ENCODE results near the gene MRPL24. TPM values are rescaled to one million over a fixed set of nuclear protein-coding genes. Genes with fewer than 3 reads are reported as not detected.

Gene MRPL24
- total and polyA plus RNA-seq, 2 of the 4 experiments (the other 2 are of a cell fraction), result 68.8 to 99.5 TPM

- H3K27ac ChIP-seq (ENCODE audit: insufficient read depth, low read length), result peak overlapping the region; percentile 95
- CTCF ChIA-PET, result interaction anchor here (1.3 kb wide), 1 partner anchor 45 kb away, joined by 4 read pairs; the partner anchor contains the start of gene CRABP2
- H2BK20ac ChIP-seq (ENCODE audit: low read depth, low read length), result 0 out of 2 replicates have a peak overlapping the region, but pooled peaks have one; percentile 13
- intact Hi-C loops (cut with micrococcal nuclease), result no loop called here
- WGBS, 2 experiments (ENCODE audit: extremely low coverage in 2 of 2, insufficient read length in 1 of 2), result no CpG with 5 or more reads among the region's 5 CpGs
- H4K5ac ChIP-seq (ENCODE audit: low read depth, low read length), result peak overlapping the region; percentile 31; the same call in 1 of the 2 replicates
- no peaks in the 10 kb centered on the region for H3K27me3 ChIP-seq (ENCODE audit: control insufficient read depth, insufficient read depth, low read length)
- peak overlapping the region; percentile 100 for H2AK9ac ChIP-seq (replicated peaks; ENCODE audit: low read depth, low read length, poor library complexity)
- peak overlapping the region; percentile 99 for H3K14ac ChIP-seq (replicated peaks; ENCODE audit: low read depth, low read length)
- H2AFZ ChIP-seq (replicated peaks; ENCODE audit: low read length, poor library complexity), result peak overlapping the region; percentile 69
- no TSS peak for BruUV-seq (replicated peaks)
- peaks cover 24% of the 10 kb centered on the region; the same call in 1 of the 2 replicates for H3K9me1 ChIP-seq (ENCODE audit: insufficient read depth, low read length)
- DNase-seq, result no peak
- H3K4me2 ChIP-seq (ENCODE audit: low read depth, low read length), result peak overlapping the region; percentile 93
- H3K9me3 ChIP-seq (ENCODE audit: control insufficient read depth, insufficient read depth, low read length), result no peaks in the 10 kb centered on the region
- H3K36me3 ChIP-seq (ENCODE audit: control insufficient read depth, insufficient read depth, low read length), result no peaks in the 10 kb centered on the region
- H2BK15ac ChIP-seq (ENCODE audit: low read depth, low read length), result peak overlapping the region; percentile 97
- H4K20me1 ChIP-seq (ENCODE audit: insufficient read depth, low read length), result 0 out of 2 replicates have a peak, but pooled peaks cover 8% of the 10 kb centered on the region
- peak overlapping the region; percentile 86 for H3K4me3 ChIP-seq (ENCODE audit: insufficient read depth, low read depth, low read length)
- dilution Hi-C loops (cut with HindIII; ENCODE audit: low sequenced_read_pairs, unreplicated experiment), result no loop called here
- peak overlapping the region; percentile 38 for H3K18ac ChIP-seq (ENCODE audit: low read depth, low read length)
- peak overlapping the region; percentile 99 for H4K91ac ChIP-seq (ENCODE audit: insufficient read depth, low read depth, low read length)
- POLR2A ChIA-PET (ENCODE audit: unreplicated experiment), result no interaction called here
- ATAC-seq (ENCODE audit: low read depth), result no peak
- peaks cover 35% of the 10 kb centered on the region for H3K4me1 ChIP-seq (ENCODE audit: control insufficient read depth, insufficient read depth, low read length)
- peak overlapping the region; percentile 97 for H3K23ac ChIP-seq (ENCODE audit: low read depth, low read length)
- TF ChIP-seq RFX5 (IDR thresholded peaks at IDR 0.05; ENCODE audit: low read depth, low read length), result no peak
- no peak for TF ChIP-seq CEBPB (IDR thresholded peaks at IDR 0.05; ENCODE audit: low read depth, low read length)
- TF ChIP-seq MAZ (IDR thresholded peaks at IDR 0.05; ENCODE audit: borderline replicate concordance, low read depth, low read length), result no peak
- TF ChIP-seq MXI1 (IDR thresholded peaks at IDR 0.05; ENCODE audit: borderline replicate concordance, low read depth, low read length), result no peak
- TF ChIP-seq BHLHE40 (IDR thresholded peaks at IDR 0.05; ENCODE audit: low read depth, low read length), result no peak
- TF ChIP-seq RAD21 (IDR thresholded peaks at IDR 0.05; ENCODE audit: low read length), result no peak
- no peak for TF ChIP-seq CHD1 (IDR thresholded peaks at IDR 0.05; ENCODE audit: low read depth, low read length)
- no peak for TF ChIP-seq ELK1 (IDR thresholded peaks at IDR 0.05; ENCODE audit: borderline replicate concordance, low read depth, low read length)
- no peak for TF ChIP-seq SMC3 (IDR thresholded peaks at IDR 0.05; ENCODE audit: low read depth, low read length)
- TF ChIP-seq POLR2A (IDR thresholded peaks at IDR 0.05; ENCODE audit: low read depth, low read length), result no peak
- in situ Hi-C loops (cut with MboI; ENCODE audit: low sequenced_read_pairs), result no loop called here
- peak overlapping the region; percentile 83 for H2AK5ac ChIP-seq (ENCODE audit: low read depth, low read length)
- H3K9ac ChIP-seq (ENCODE audit: low read depth, low read length), result peak overlapping the region; percentile 78
- H3K79me1 ChIP-seq (ENCODE audit: low read depth in 1 of 2, low read length in 2 of 2), result peaks cover 16 to 62% of the 10 kb centered on the region in 2 experiments
- peak overlapping the region; percentile 81 for H3K56ac ChIP-seq (ENCODE audit: extremely low read depth, insufficient read depth, low read length)
- peak overlapping the region; percentile 98 for H2BK5ac ChIP-seq (ENCODE audit: low read depth, low read length, poor library complexity, severe bottlenecking)
- peak overlapping the region; percentile 95 for H2BK120ac ChIP-seq (ENCODE audit: low read depth, low read length)
- peak overlapping the region; percentile 98 for H3K4ac ChIP-seq (ENCODE audit: low read depth, low read length)
- H4K8ac ChIP-seq (ENCODE audit: low read depth in 2 of 2, low read length in 2 of 2), result peak overlapping the region; percentile 93 to 96
Observed at GRCh38 chr1:156750191-156750672, 9.3 kb upstream of the MRPL24 start.

Measured in IMR-90 (cell line).